Keratinocyte (primary cell): ENCODE measurements around the gene PTTG1IP2. TPM values are rescaled to one million over a fixed set of nuclear protein-coding genes. Genes with fewer than 3 reads are reported as not detected.

Source experiments
- DNase-seq: peaks from one replicate; pipeline ENCODE4 v3.0.0-alpha.2; 2011; ENCODE audit warnings: low read depth, missing footprints, low spot score
- FAIRE-seq: peaks from 2 replicates; lab custom pipeline; 2011; peaks lifted over from hg19 to GRCh38; lab: Jason Lieb, UNC
- H2AFZ ChIP-seq: 2 replicates; pipeline ENCODE4 v1.6.0; 2012; ENCODE audit warnings: low read length, control low read depth, inconsistent platforms; ENCODE audit not compliant: control insufficient read depth
- H3K27ac ChIP-seq: 2 replicates; pipeline ENCODE4 v1.5.1; 2011; ENCODE audit warnings: low read length; ENCODE audit not compliant: control insufficient read depth, insufficient read depth
- H3K27me3 ChIP-seq: 3 replicates; pipeline ENCODE4 v1.6.0; 2011; ENCODE audit warnings: low read length; ENCODE audit not compliant: control insufficient read depth, insufficient read depth; ENCODE audit errors: extremely low read depth
- H3K36me3 ChIP-seq, 2 experiments: 2 replicates in 1 of 2; 3 replicates in 1 of 2; pipeline ENCODE4 v1.5.1; 2011; ENCODE audit warnings: low read length in 2 of 2, mild to moderate bottlenecking in 1 of 2; ENCODE audit not compliant: control insufficient read depth in 2 of 2, insufficient read depth in 2 of 2; ENCODE audit errors: extremely low read depth in 1 of 2
- H3K4me1 ChIP-seq: 3 replicates; pipeline ENCODE4 v1.5.1; 2011; ENCODE audit warnings: low read length; ENCODE audit not compliant: control insufficient read depth, insufficient read depth; ENCODE audit errors: extremely low read depth
- H3K4me2 ChIP-seq: 3 replicates; pipeline ENCODE4 v1.6.0; 2011; ENCODE audit warnings: low read depth, low read length; ENCODE audit not compliant: control insufficient read depth, insufficient read depth; ENCODE audit errors: extremely low read depth
- H3K4me3 ChIP-seq, 3 experiments: fragments of 200-600 bp in 1 of 3; sonication (generic) in 1 of 3; 2 replicates in 2 of 3; 3 replicates in 1 of 3; pipeline ENCODE4 v1.5.1; 2011 to 2016; ENCODE audit warnings: low read length in 3 of 3, mild to moderate bottlenecking in 3 of 3, control low read depth in 2 of 3, inconsistent platforms in 1 of 3, low read depth in 1 of 3, mixed read lengths in 1 of 3, mixed run types in 1 of 3, moderate library complexity in 1 of 3; ENCODE audit not compliant: control insufficient read depth in 2 of 3, insufficient read depth in 2 of 3; ENCODE audit errors: extremely low read depth in 1 of 3
- H3K79me2 ChIP-seq: 2 replicates; pipeline ENCODE4 v1.6.0; 2012; ENCODE audit warnings: low read length; ENCODE audit not compliant: control insufficient read depth, insufficient read depth
- H3K9ac ChIP-seq: 3 replicates; pipeline ENCODE4 v1.6.0; 2011; ENCODE audit warnings: low read length; ENCODE audit not compliant: control insufficient read depth, insufficient read depth; ENCODE audit errors: extremely low read depth
- H3K9me1 ChIP-seq: 3 replicates; pipeline ENCODE4 v1.6.0; 2011; ENCODE audit warnings: low read length; ENCODE audit not compliant: control insufficient read depth, insufficient read depth; ENCODE audit errors: extremely low read depth
- H3K9me3 ChIP-seq: 2 replicates; pipeline ENCODE4 v1.5.1; 2012; ENCODE audit warnings: low read depth, low read length; ENCODE audit not compliant: control insufficient read depth
- H4K20me1 ChIP-seq: 3 replicates; pipeline ENCODE4 v1.6.0; 2011; ENCODE audit warnings: low read length; ENCODE audit not compliant: control insufficient read depth, insufficient read depth; ENCODE audit errors: extremely low read depth
- EZH2 ChIP-seq: IDR thresholded peaks from one replicate; pipeline ENCODE4 v1.6.1; 2012; ENCODE audit warnings: inconsistent platforms, mild to moderate bottlenecking, low read length, moderate library complexity
- dilution Hi-C: fragments of 300-500 bp; cut with MboI; formaldehyde crosslinking; loops from one replicate; pipeline ENCODE4 v1.7.0; 2020; ENCODE audit warnings: low sequenced_read_pairs; ENCODE audit not compliant: extremely low pct_ligation_motif_present
- polyA plus RNA-seq, 5 experiments: library from polyadenylated mRNA; depleted of rRNA in 3 of 5; stranded (reverse) in 3 of 5; stranded (forward) in 1 of 5; unstranded in 1 of 5; fragments of >200 nt; gene quantifications; 1 replicate in 1 of 5; 2 replicates in 3 of 5; 3 replicates in 1 of 5; pipeline versions ENCODE4 v1.2.1 to v1.2.3, GENCODE V29; 2011 to 2012; ENCODE audit warnings: missing spikeins in 2 of 5, low read depth in 1 of 5, low replicate concordance in 1 of 5
- TF ChIP-seq, protein P1 (sequence below), 3 experiments: IDR thresholded peaks in 1 of 3; conservative IDR thresholded peaks in 1 of 3; optimal IDR thresholded peaks in 1 of 3; 2 replicates in 2 of 3; 3 replicates in 1 of 3; pipeline versions ENCODE3 to v1.5.1; 2011; ENCODE audit warnings: low read length in 3 of 3, mild to moderate bottlenecking in 3 of 3, moderate library complexity in 2 of 3, control low read depth in 1 of 3, inconsistent platforms in 1 of 3; ENCODE audit not compliant: insufficient read depth in 2 of 3; ENCODE audit errors: extremely low read depth in 1 of 3

The PTTG1IP2 gene
- polyA plus RNA-seq, 1 donor (not counting 4 experiments of a cell fraction or from before 2014, with no cell fraction given), result not detected

DNA sequence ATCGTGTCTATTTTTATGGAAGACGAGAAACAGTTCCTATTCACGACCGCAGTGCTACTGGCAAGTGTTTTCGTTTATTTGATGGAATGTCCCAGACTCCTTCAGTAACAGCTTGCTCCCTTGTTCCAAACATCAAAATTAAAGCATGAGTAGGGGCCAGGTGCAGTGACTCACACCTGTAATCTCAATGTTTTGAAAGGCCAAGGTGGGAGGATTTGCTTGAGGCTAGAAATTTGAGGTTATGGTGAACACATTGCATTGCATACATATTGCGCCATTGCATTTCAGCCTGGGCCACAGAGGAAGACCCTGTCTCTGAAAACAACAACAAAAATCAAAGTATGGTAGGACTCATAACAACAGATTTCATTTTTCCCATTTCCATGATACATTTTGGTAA lies 22.8 kb downstream of the PTTG1IP2 start:
- dilution Hi-C loops, result no loop called here
- FAIRE-seq, result no peak
- Histone ChIP-seq H3K27me3 (no peaks in the 10 kb centered on the region), H3K4me2 (no peak overlapping the region), H3K9me3 (no peaks in the 10 kb centered on the region), H3K27ac (no peak overlapping the region), H3K36me3 (no peaks in the 10 kb centered on the region), H3K4me1 (peaks cover 3% of the 10 kb centered on the region), H3K9ac (no peak overlapping the region), H3K9me1 (no peaks in the 10 kb centered on the region), H3K4me3 (no peak overlapping the region), H2AFZ (no peak overlapping the region), H3K79me2 (no peaks in the 10 kb centered on the region), H4K20me1 (no peaks in the 10 kb centered on the region)
- no peak for DNase-seq
- TF ChIP-seq, protein P1, sequence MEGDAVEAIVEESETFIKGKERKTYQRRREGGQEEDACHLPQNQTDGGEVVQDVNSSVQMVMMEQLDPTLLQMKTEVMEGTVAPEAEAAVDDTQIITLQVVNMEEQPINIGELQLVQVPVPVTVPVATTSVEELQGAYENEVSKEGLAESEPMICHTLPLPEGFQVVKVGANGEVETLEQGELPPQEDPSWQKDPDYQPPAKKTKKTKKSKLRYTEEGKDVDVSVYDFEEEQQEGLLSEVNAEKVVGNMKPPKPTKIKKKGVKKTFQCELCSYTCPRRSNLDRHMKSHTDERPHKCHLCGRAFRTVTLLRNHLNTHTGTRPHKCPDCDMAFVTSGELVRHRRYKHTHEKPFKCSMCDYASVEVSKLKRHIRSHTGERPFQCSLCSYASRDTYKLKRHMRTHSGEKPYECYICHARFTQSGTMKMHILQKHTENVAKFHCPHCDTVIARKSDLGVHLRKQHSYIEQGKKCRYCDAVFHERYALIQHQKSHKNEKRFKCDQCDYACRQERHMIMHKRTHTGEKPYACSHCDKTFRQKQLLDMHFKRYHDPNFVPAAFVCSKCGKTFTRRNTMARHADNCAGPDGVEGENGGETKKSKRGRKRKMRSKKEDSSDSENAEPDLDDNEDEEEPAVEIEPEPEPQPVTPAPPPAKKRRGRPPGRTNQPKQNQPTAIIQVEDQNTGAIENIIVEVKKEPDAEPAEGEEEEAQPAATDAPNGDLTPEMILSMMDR (optimal IDR thresholded peaks at IDR 0.05 in 1 of 3, IDR thresholded peaks at IDR 0.05 in 1 of 3, conservative IDR thresholded peaks at IDR 0.05 in 1 of 3; ENCODE audit: extremely low read depth in 1 of 3, insufficient read depth in 2 of 3, low read length in 3 of 3), result no peak
- no peak for TF ChIP-seq EZH2

- Histone ChIP-seq H3K27me3 (no peaks in the 10 kb centered on the region), H3K9ac (no peak overlapping the region), H4K20me1 (no peaks in the 10 kb centered on the region), H3K4me1 (peaks cover 3% of the 10 kb centered on the region), H2AFZ (no peak overlapping the region), H3K27ac (no peak overlapping the region), H3K9me1 (no peaks in the 10 kb centered on the region), H3K79me2 (no peaks in the 10 kb centered on the region), H3K4me3 (no peak overlapping the region), H3K36me3 (no peaks in the 10 kb centered on the region), H3K4me2 (no peak overlapping the region), H3K9me3 (no peaks in the 10 kb centered on the region)
- TF ChIP-seq, protein P1 (optimal IDR thresholded peaks at IDR 0.05 in 1 of 3, IDR thresholded peaks at IDR 0.05 in 1 of 3, conservative IDR thresholded peaks at IDR 0.05 in 1 of 3; ENCODE audit: extremely low read depth in 1 of 3, insufficient read depth in 2 of 3, low read length in 3 of 3), result no peak
- no peak for TF ChIP-seq EZH2
- FAIRE-seq (no peak), DNase-seq (no peak)
- dilution Hi-C loops, result no loop called here
Observed at GRCh38 chr7:90495241-90495640, 25.8 kb downstream of the PTTG1IP2 start.
